ENCODE measurements around the gene DRD3. TPM values are rescaled to one million over a fixed set of nuclear protein-coding genes. Genes with fewer than 3 reads are reported as not detected.

DRD3 gene
- total RNA-seq, 1 experiment from 2014 or later = not detected

DNA sequence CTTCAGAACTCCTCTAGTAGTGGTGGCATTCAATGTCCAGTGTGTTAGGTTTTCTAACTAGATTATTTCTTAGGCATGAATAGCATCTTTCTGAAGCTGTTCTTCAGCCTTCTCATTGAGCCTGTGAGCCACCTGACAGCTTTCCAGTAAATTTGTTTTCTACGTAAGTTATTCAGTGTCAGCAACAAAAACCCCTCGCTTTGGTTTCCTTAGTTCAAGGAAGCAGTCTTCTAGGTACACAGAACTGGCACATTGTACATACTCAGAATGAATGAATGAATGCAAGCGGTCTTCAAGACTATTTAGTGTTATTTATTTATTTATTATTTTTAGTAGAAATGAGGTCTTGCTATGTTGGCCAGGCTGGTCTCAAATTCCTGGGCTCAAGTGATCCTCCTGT is 44.9 kb downstream of the DRD3 start:
- no peaks in the 10 kb centered on the region for H3K27me3 Mint-ChIP-seq (ENCODE audit: low read depth)
- Histone ChIP-seq H3K14ac (ENCODE audit: insufficient read depth, low read length) (no peak overlapping the region), H3K9me3 (ENCODE audit: control insufficient read depth, low read depth, low read length) (no peaks in the 10 kb centered on the region), H3K23me2 (ENCODE audit: insufficient read length, low read depth, low read length, poor library complexity, severe bottlenecking) (no peaks in the 10 kb centered on the region), H4K91ac (ENCODE audit: insufficient read length, low read depth, low read length) (no peak overlapping the region), H2BK15ac (ENCODE audit: low read depth, low read length) (no peak overlapping the region), H3K9ac (ENCODE audit: extremely low read depth, insufficient read length, low read length) (no peak overlapping the region), H3K27ac (ENCODE audit: insufficient read length, low read depth, low read length) (no peak overlapping the region), H3K4me1 (ENCODE audit: insufficient read depth, low read length) (no peaks in the 10 kb centered on the region), H2BK120ac (ENCODE audit: low read depth, low read length, poor library complexity, severe bottlenecking) (no peak overlapping the region), H3K79me2 (ENCODE audit: insufficient read depth, low read length) (no peaks in the 10 kb centered on the region), H4K5ac (ENCODE audit: insufficient read length, low read depth, low read length) (no peak overlapping the region), H3K4me2 (ENCODE audit: insufficient read depth, insufficient read length, low read length) (no peak overlapping the region), H3K23ac (ENCODE audit: insufficient read length, low read depth, low read length) (no peak overlapping the region), H2AK5ac (ENCODE audit: insufficient read length, low read length) (no peak overlapping the region), H3K4ac (ENCODE audit: low read depth, low read length) (no peak overlapping the region), H4K20me1 (ENCODE audit: control insufficient read depth, insufficient read depth, insufficient read length) (no peaks in the 10 kb centered on the region), H3K18ac (ENCODE audit: insufficient read length, low read depth, low read length) (no peak overlapping the region), H3K79me1 (ENCODE audit: insufficient read depth, low read depth, low read length, poor library complexity, severe bottlenecking) (no peaks in the 10 kb centered on the region), H4K8ac (replicated peaks; ENCODE audit: insufficient read length, low read depth, low read length) (no peak overlapping the region), H2BK5ac (ENCODE audit: insufficient read length, low read length) (no peak overlapping the region), H3K56ac (ENCODE audit: insufficient read length, low read depth, low read length) (no peak overlapping the region), H2BK12ac (ENCODE audit: insufficient read length, low read depth, low read length) (no peak overlapping the region), H2AFZ (ENCODE audit: low read length) (no peak overlapping the region), H3K27me3 (ENCODE audit: insufficient read depth, low read length) (no peaks in the 10 kb centered on the region), H2BK20ac (ENCODE audit: low read depth, low read length, poor library complexity, severe bottlenecking) (no peak overlapping the region), H3T11ph (ENCODE audit: low read length) (no peak overlapping the region)
- no peak for TF ChIP-seq CTCF (conservative IDR thresholded peaks at IDR 0.05)
- 0 out of 4 replicates have a peak, but pooled peaks cover 0 to 2% of the 10 kb centered on the region in 2 experiments for H3K4me1 Mint-ChIP-seq
- no peaks in the 10 kb centered on the region; a peak in 1 of 5 replicates for H3K9me3 Mint-ChIP-seq
- DNase-seq = no peak
- H3K36me3 Mint-ChIP-seq (ENCODE audit: insufficient read depth in 1 of 3, low read depth in 3 of 3) = no peaks in the 10 kb centered on the region; a peak in 1 of 7 replicates
- H3K4me3 Mint-ChIP-seq = no peak overlapping the region
- no peak overlapping the region for H3K27ac Mint-ChIP-seq
- no CpG with 5 or more reads among the region's 3 CpGs for WGBS (ENCODE audit: extremely low coverage, insufficient read length, low lambda C conversion rate)

All from H9 (cell line).